ENCODE results near the gene ORM1.

ORM1 gene

GRCh38 chr9:114371343-114371944 is 48.5 kb downstream of the ORM1 start:
- no peak for DNase-seq (ENCODE audit: low read depth)
- no peak for TF ChIP-seq CTCF (conservative IDR thresholded peaks at IDR 0.05; ENCODE audit: low read depth, low read length)
- no peak overlapping the region for H3K4me3 ChIP-seq (ENCODE audit: low read length)

DNA sequence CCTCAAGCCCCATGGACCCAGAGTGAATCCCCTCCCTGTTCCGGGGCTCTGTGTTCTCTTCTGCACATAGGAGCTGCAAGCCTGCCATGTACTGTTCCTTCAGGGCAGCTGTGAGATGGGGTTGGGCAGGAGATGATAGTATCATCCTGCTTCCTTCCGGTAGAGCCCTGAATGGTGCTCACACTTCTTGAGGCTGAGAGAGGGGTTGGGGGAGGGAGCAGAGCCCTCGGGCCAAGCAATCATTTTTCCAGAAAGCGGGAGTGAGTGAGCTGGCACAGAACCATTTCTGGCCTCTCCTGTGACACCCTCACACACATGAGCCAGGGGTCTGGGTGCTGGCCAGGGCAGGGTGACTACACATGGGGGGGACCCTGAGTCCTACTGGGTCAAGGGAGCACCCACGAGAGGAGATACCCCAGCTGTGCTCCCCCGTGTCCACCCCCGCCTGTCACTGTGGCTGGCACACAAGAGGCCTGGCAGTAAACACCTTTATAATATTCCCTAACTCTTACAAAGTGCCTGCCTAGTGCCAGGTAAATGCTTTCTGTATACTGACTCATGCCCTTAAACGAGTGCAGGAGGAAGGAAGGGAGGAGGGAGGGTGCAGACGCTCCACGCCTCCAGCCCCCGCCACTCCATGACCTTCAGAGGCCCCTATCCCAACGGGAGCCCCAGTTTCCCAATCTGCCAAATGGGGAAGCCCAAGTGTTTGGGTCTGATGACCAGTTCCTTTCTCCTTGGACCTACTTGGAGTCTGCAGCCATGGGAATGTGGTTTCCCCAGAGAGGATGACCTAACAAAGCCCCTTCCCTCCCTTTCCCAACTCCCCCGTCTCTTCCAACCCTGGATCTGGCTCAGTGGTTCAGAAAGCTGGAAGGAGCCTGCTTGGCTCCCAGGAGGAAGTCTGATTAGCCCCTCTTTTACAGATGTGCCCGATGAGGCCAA is 49.3 kb downstream of the ORM1 start:
- H3K4me3 ChIP-seq (ENCODE audit: low read length), result no peak overlapping the region
- DNase-seq (ENCODE audit: low read depth), result no peak
- TF ChIP-seq CTCF (conservative IDR thresholded peaks at IDR 0.05; ENCODE audit: low read depth, low read length), result no peak

DNA sequence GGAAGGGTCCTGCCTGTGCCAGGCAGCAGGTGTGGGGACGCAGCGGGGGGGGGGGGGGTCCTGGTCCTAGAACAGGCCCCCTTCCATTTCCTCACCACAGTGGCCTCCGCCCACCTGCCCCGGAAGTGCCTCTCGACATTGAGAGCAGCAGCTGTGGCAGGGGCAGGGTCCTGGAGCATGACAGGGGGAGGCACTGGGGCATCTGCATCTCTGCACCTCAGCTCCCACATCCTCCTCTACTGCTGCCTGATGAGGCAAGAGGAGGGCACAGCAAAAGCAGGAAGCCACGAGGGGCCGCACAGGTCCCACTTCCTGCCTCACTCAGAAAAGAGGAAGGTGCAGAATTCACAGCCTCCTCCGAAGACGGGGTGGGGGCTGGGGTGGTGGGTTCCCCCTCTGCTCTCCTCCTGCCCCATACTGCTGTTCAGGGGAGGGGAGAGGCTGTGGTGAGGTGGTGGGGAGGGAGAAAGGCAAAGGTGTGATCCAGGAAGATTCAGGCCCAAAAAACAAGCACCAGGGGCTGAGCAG is 50.1 kb downstream of the ORM1 start:
- no peak for DNase-seq (ENCODE audit: low read depth)

GRCh38 chr9:114373960-114374730 is 51.2 kb downstream of the ORM1 start:
- no peak for DNase-seq (ENCODE audit: low read depth)
- no peak overlapping the region for H3K4me3 ChIP-seq (ENCODE audit: low read length)
- TF ChIP-seq CTCF (conservative IDR thresholded peaks at IDR 0.05; ENCODE audit: low read depth, low read length), result no peak

More for the DNA sequence above, 50.1 kb downstream of the ORM1 start:
- H3K4me3 ChIP-seq (ENCODE audit: low read length), result no peak overlapping the region
- TF ChIP-seq CTCF (conservative IDR thresholded peaks at IDR 0.05; ENCODE audit: low read depth, low read length), result no peak

DNA sequence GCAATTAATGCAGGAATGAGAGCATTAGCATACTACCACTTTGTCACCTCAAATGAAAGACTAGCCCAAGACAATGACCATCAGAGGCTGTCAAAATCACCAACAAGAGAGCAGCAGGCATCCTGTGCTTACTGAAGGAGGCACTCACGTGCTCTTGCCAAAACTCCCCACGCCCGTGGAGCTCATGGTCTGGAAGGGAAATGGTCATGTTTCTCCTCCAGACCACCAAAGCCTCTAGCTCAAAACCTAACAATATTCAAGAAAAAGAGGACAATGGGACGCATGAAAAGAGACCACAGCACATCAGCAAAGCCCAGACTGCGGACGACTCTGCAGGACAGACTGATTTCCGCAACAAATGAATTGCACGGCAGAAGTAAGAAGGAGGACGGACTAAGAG is 52.0 kb downstream of the ORM1 start:
- H3K4me3 ChIP-seq (ENCODE audit: low read length), result no peak overlapping the region
- no peak for DNase-seq (ENCODE audit: low read depth)
- TF ChIP-seq CTCF (conservative IDR thresholded peaks at IDR 0.05; ENCODE audit: low read depth, low read length), result no peak

- DNase-seq (ENCODE audit: low read depth), result no peak
- no peak for TF ChIP-seq CTCF (conservative IDR thresholded peaks at IDR 0.05; ENCODE audit: low read depth, low read length)
- no peak overlapping the region for H3K4me3 ChIP-seq (ENCODE audit: low read length)
These were observed 52.7 kb downstream of the ORM1 start for GRCh38 chr9:114375386-114376175.
